HG03342 (cell line): ENCODE data around the gene TARS1.

ENCODE experiments used
- ATAC-seq: cut with Tn5 transposase; IDR thresholded peaks from one replicate; pipeline ENCODE4 v1.9.1; 2021; ENCODE audit warnings: mild to moderate bottlenecking, moderate library complexity; ENCODE audit not compliant: unreplicated experiment

TARS1 gene

GRCh38 chr5:33440482-33441240 lies at the start of gene TARS1:
TARS1 (plus strand) TSS chr5:33440965; CDS start chr5:33441087, 122 bp downstream.
- ATAC-seq: peak; percentile 92

- ATAC-seq: no peak
These were observed 42.3 kb upstream of the TARS1 start for GRCh38 chr5:33398501-33398900.

GRCh38 chr5:33400675-33401074 lies 40.1 kb upstream of the TARS1 start:
- peak; percentile 56 for ATAC-seq

DNA sequence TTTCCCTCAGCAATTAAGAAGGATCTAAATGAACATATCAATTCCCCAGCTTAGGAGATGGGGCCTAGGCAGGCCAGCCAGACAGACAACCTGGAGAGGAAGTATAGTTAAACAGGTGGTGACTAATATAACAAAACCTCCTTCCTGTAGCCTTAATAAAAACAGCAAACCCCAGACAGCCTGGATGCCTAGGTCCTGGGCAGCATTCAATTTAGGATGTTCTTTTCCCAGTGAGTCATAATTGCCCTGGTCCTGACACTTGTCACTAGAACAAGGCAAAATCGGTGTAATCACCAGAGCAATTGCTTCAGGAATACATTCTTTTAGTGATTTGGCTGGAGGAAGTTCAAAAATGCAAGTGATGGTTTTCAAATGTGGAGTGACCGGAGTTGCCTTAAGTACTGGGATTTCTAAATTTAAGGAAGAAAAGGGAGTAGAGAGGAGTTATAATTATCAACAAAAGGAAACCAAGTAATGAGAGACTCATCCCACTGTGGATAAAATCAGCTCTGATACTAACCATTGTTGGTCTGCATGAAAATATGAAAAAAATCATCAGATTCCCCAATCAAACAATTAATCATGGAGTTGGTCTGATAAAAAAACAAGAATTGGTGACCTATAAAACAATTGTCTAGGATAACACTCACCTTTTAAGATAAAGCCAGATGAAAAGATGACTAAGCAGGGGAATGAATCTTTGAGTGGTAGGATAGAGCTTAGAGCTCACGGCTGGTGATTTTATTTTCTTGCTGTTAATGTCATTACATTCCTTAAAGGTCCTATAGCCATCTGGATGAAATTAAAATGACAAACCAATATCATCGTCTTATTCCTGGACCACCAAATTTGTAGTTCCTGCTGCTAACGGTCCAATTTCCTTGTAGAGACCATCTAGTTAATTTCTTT lies 39.0 kb upstream of the TARS1 start:
- ATAC-seq: no peak

DNA sequence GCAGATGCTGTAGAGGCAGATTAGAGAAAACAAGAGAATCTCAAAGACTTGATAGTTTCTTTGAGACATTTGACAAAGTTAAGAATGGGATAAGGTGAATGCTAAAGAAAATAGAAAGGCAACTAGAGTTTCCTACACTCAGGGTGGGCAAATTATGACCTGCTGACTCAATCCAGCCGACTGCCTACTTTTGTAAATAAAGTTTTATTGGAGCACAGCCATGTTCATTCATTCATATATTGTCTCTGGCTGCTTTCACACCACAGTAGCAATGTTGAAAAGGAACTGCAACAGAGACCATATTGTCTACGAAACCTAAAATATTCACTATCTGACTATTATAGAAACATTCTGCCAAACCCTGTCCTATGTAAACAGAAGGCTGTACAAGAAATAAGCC lies 37.6 kb upstream of the TARS1 start:
- no peak for ATAC-seq

- ATAC-seq: no peak
These were observed 31.9 kb upstream of the TARS1 start for GRCh38 chr5:33408816-33409215.

DNA sequence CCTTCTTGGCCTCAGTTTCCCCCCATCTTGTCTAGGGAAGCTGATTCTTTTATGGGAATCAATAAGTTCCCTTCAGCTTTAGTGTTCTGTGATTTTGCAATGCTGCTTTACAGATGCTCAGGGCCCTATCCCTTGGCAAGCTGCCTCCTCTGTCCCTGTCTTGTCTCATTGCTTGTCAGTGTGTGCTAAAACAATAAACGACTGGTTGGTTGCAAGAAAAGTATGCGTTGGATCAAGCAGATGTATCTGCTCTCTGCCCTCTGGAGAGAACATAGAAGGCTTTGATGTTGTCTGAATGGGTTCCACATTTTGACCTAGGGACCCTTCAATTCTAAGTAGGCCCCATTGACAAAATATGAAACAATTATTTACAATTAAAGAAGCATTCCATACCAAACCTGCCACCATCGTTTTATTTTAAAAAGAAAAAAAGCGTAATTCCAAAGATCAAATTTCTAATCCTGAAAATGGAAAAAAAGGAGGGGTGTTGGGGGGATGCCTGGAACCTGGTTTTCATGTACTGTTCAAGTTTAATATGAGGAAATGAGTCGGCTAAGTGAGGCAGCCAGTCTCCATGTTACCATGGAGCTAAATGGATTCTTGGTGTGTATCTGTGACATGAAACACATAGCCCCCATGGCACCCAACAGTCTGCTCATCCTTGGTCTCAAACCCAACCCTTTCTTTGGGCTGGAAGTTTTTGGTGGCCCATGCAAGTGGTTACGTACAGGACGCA lies 31.2 kb upstream of the TARS1 start:
- no peak for ATAC-seq

GRCh38 chr5:33410221-33410620 lies 30.5 kb upstream of the TARS1 start:
- no peak for ATAC-seq

- no peak for ATAC-seq
These were observed 29.3 kb upstream of the TARS1 start for GRCh38 chr5:33411498-33411897.

DNA sequence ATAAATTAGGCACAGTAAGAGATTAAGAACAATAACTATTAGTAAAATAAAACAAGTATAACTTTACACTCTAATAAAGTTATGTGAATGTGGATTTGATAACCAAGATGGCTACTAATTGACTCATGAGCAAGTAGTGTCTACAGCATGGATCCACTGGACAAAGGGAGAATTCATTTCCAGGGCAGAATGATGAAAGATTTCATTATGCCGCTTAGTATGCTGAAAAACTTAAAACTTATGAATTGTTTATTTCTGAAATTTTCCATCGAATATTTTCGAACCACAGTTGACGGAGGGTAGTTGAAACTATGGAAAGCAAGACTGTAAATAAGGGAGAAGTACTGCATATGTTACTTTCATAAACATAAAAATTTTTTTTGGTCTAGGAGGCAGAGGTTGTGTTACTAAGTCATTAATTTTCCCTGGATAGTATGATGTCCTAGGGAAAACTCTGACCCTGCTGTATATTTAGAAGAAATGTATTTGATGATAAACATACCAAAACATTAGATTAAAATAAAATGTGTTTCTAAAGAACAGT lies 24.9 kb upstream of the TARS1 start:
- ATAC-seq: no peak

DNA sequence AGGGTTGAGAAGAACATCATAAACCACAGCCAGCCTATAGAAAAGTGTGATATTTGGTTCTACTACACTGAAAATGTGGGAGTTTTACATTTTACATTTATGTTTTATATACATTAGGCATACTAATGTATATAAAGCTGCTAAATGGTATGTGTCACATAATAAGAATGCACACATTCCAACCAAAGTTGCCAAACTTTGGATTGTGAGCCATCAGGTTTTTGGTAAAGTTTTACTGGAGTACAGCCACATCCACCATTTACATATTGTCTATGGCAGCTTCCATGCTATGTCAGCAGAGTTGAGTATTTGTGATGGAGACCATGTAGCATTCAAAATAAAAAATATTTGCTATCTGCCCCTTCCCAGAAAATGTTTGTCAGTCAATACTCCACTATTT lies 23.1 kb upstream of the TARS1 start:
- ATAC-seq: no peak

DNA sequence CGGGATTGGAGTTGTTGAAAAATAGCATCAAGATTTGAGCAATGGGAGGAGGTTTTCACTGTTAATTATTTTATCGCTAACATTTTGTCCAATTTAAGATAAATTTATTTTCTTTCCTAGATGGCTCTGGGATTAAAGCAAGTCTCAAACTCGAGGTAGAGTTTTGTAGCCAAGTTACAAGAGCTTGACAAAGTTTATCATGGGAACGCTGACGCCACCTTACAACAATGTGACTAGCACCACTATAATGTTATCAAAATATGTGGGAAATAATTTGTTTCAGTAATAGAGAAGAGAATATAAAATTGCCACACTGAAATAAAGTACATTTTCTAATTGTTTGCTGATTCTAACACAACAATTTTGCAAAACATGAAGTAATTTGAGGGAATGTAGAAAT lies 19.8 kb upstream of the TARS1 start:
- ATAC-seq: no peak

DNA sequence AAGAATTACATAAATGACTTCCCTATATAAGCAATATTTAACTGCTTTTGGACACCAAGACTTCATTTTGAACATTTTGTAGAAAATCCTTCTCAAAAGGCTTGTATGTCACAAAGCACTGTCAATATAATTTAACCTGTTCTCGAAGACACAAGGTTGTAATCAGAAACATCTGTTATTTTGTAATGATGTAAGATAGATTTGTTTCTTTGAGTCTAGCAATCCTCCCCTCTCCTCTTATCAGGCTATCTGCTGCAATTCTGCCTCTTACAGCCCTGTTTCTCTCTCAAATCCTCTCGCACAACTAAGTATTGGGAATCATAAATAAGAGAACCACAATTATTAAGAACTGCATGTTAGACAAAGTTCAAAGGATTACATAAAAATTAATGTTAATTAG lies 18.6 kb upstream of the TARS1 start:
- no peak for ATAC-seq

DNA sequence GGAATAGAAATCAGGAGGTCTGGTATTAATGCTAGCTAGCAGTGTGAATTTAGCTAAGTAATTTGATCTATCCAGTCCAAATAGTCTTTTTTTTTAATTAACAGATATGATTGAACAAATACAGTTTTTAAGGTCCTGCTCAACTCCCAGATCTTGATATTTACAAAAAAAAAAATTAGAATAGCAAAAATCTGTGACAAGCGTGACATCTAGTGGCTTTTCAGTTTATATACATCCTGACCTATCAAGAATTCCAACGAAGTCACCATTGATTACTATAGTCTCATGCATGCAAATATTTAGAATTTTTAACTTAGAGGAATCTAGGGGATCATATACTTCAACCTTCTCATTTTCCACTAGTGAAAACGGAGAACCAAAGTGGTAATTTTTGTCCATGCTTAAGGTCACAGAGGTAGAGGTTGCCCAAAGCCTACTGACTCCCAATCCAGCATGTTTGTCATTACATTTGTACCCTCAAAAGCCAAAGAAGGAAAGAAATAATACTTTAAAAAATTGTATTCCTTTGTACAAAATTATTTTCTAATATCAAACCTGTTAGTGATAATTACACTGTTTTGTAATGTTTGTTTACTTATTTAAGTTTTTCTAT lies 17.6 kb upstream of the TARS1 start:
- ATAC-seq: no peak

DNA sequence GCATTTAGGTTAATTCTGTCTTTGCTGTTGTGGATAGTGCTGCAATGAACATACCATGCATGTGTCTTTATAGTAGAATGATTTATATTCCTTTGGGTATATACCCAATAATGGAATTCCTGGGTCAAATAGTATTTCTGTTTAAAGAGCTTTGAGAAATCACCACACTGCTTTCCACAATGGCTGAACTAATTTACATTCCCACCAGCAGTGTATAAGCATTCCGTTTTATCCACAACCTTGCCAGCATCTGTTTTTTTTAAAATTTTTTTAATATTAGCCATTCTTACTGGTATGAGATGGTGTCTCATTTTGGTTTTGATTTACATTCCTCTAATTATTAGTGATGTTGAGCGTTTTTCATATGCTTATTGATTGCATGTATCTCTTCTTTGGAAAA lies 15.5 kb upstream of the TARS1 start:
- ATAC-seq: no peak

DNA sequence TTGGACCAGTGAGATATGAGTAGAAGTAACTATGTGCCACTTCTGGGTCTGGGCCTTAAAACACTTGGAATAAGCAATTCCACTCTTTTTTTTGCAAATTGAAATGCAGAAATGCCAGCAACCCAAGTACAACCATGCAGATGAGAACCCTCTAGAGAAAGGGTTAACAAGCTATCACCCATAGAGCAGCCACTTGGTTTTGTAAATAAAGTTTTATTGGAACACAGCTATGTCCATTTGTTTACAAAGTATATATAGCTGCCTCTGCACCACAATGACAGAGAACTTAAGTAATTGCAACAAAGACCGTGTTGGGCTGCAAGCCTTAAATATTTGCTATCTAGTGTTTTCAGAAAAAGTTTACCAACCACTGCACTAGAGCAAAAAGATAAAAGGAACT lies 9.8 kb upstream of the TARS1 start:
- ATAC-seq: no peak

- ATAC-seq: no peak
These were observed 8.1 kb upstream of the TARS1 start for GRCh38 chr5:33432656-33433055.

- ATAC-seq: no peak
These were observed 7.2 kb upstream of the TARS1 start for GRCh38 chr5:33433303-33434240.

DNA sequence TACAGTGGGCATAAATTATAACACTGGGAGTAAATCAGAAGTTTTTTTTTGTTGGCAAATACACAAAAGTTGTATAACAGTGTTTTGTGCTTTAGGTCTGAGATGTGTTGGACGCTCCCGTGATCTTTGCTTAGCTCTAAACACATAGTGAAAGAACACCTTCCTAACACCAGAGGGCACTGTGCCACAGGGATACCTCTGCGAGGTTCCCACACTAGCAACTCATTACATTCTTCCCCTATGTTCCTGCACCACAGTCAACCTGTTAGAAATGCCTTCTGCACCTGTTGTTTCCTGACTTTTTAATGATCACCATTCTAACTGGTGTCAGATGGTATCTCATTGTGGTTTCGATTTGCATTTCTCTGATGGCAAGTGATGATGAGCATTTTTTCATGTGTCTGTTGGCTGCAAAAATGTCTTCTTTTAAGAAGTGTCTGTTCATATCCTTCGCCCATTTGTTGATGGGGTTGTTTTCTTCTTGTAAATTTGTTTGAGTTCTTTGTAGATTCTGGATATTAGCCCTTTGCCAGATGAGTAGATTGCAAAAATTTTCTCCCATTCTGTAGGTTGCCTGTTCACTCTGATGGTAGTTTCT lies 4.8 kb upstream of the TARS1 start:
- ATAC-seq: peak; percentile 52
